GM21619 (cell line): ENCODE measurements around the gene ARHGAP24.

ENCODE experiments used
- ATAC-seq: cut with Tn5 transposase; IDR thresholded peaks from one replicate; pipeline ENCODE4 v1.9.1; 2021; ENCODE audit not compliant: unreplicated experiment

The ARHGAP24 gene

DNA sequence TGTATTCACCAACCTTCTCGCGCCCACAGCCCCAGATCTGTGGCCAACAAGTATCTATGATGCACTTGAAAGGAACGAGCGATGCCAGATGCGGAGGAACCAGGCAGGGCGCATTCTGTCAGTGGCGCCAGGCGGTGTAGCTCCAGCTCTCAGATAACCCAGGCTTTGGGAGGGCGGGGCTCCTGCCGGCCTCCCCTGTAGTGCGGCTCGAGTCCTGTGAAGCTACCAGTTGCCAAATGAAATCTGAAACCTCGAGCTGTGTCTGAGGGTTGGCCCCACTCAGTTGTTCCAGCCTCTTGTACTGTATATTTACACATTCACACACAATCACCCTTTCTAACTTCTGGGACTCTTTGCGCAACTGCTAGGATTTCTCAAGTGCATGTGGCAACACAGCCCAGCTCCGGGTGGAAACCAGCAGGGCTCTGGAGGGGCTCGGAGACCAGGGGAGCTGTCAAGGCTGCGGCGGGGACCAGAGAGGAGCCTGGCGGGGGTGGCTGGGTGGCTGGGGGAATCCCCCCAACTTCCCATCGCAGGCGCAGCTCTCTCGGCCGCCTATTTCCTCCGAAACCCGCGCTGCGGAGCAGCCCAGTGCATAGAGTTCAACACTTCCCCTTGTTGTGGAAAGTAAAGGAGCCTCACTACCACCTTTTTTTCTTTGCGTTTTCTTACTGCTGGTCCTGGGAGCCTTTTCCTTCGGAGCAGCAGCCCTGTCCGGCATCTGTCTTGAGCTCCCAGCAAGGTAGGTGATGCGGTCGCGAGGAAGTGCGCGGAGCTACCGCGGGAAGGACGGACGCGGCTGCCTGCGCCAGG, at the start of gene ARHGAP24:
Gene ARHGAP24, plus strand, starts transcription at position 333 of the 813 bp plus-strand sequence.
- peak; percentile 90 for ATAC-seq

DNA sequence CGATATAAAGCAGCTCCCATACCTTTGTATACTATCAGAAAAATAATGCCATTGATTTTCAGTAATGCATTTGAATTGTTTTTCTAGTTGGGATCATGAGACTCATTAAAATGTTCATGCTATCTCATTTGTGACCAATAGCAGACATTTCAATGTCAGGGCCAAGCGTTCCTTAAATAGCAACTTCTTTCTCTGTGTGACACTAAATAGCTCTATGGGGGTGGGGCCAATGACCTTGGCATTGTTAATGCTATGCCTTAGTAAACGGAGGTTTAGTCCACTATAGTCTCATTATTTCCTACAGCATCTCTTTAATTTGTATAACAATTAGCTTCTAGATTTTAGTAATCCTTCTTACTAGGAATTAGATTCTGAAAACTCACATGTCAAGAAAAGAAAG, 48.6 kb upstream of the ARHGAP24 start:
- no peak for ATAC-seq

DNA sequence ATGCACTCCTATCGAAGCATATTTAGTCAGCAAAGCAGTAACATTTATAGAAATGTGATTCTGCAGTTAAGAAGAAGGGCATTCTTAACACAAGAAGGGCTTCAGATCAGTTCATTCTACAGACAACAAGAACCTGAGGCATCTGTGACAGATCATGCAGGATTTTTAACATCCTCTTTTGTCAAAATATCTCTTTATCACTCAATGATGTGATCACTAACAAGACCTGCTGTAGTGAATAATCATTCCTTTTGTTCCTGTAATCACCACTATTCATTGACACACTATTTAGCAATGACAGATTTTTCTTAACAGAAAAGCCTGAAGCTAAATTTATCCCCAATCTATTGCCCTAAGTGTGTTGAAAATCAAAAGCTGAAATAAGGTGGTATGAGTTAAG, 47.8 kb upstream of the ARHGAP24 start:
- ATAC-seq = no peak

DNA sequence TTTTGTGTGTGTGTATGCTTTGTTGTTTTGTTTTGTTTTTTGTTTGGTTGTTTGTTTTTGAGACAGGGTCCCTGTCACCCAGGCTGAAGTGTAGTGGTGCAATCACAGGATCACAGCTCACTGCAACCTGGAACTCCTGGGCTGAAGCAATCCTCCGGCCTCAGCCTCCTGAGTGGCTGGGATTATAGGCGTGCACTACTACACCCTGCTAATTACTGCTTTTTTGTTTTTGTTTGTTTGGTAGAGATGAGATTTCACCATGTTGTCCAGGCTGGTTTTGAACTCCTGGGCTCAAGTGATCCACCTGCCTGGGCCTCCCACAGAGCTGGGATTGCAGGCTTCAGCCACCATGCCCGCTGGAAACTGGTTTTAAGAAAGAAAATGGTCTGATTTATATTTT, 44.7 kb upstream of the ARHGAP24 start:
- ATAC-seq = no peak

DNA sequence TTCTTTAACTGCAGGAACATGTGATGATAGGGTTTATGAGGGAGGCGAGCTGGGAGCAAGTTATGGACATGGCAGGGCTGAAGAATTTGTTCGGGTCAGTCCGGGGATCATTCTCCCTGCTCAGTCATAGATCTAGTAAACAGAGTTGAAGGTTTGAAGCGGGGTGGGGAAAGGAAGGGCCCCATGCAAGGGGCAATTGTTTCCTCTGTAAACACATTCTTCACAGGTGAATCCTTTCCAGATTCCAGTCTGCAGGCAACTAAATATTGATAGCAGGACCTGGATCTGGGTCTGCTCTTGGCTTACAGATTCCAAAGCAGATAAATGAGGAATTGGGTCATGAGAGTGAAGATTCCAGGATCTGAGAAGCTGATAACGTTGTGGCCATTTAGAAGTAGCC, 44.3 kb upstream of the ARHGAP24 start:
- ATAC-seq = no peak

DNA sequence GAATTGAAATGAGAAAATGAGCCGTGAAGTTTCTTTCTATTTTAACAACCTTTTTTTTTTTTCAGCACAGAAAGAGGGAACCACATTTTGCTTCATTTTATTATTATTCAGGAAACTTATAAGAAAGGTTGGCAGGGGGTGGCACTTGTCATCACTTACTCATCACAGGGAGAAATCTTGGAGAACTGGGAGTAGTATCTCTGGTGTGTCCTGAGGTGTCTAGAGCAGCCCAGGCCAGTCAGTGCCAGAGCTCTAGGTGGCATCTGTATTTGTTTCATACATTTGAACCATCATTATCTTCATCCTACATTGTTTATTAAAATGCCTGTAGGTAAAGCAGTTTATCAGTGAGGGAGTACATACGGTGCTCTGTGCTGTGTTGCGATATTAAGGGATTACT, 43.8 kb upstream of the ARHGAP24 start:
- ATAC-seq = no peak

DNA sequence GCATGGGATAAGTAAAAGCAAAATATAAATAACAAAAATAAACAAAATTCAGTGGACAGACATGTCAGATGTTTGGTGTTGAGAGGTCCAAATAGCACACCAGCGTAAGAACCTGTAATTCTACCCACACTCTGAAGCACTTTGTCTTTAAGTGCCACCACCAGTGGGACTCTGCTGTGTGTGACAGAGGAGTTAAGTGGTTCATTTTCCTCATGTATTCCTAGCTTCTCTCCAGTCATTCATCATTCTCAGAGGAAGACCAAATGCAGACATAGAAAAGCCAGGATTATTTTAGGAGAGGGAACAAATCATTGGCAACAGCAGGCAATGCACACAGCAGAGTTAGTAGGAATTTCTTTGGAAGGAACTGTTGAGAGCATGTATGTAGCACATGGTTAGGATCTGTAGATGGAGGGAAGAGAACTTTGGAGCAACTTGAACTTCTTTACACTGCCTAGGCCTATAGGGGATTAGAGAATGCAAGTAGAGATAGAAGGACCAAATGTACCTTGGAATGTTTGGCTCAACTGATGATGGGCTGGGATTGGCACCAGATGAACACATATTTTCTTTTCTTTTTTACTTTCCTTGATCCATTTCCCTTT, 43.0 kb upstream of the ARHGAP24 start:
- ATAC-seq = no peak

DNA sequence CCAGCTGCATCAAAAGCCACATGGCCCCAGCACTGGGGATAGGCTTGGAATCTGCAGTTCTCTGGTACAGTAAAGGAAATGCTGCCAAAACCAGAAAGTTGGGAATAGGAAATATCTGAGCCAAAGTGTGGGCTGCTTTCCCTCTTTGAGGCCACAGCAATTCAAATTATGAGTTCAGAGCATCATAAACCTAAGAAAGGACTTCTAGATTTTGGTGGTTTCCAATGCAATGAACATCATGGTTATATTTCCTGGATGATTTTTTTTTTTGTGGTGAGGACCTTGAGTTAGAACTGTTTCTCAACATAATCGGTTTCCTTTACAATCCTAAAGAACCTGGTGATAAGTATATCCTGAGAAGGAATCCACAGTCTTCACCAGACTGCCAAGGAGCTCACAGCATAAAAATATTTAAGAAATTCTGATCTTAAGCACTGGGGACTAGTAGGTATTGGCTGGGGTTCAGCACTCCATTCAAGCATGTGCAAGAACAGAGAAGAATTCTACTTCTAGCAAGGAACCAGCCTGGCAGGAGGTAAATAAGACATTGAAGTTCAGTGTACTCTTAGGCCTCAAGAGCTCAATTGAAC, 29.8 kb upstream of the ARHGAP24 start:
- no peak for ATAC-seq

DNA sequence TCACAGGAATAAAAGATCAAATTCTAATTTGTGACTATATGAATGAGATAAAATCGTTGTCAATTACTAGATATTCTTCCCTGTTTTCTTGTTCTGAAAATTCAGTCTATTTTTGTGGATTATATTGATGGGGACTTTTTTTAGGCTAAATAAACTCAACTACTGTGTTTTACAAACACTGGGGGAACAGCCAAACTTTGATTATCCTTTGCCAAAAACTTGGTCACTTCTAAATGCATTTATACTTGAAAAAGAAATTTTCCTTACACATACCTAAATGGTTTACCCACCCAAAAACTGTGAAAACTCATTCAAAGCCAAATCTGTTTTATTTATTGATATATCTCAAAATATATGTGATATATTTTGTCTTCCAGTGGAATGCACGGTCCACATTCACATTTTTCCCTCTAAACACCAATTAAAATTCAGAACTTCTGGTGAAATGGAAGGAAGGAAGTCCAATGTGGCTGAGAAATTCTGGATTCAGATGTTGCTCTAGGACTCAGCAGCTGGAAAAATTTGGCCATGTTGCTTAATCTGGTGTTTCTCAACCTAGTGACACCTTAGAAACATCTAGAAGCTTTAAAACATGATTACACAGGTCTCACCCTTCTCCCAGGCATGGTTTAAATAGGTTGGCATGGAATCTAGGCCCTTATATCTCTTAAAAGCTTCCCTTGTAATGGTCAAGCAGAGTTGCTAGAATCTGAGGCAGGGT, 28.6 kb upstream of the ARHGAP24 start:
- no peak for ATAC-seq

DNA sequence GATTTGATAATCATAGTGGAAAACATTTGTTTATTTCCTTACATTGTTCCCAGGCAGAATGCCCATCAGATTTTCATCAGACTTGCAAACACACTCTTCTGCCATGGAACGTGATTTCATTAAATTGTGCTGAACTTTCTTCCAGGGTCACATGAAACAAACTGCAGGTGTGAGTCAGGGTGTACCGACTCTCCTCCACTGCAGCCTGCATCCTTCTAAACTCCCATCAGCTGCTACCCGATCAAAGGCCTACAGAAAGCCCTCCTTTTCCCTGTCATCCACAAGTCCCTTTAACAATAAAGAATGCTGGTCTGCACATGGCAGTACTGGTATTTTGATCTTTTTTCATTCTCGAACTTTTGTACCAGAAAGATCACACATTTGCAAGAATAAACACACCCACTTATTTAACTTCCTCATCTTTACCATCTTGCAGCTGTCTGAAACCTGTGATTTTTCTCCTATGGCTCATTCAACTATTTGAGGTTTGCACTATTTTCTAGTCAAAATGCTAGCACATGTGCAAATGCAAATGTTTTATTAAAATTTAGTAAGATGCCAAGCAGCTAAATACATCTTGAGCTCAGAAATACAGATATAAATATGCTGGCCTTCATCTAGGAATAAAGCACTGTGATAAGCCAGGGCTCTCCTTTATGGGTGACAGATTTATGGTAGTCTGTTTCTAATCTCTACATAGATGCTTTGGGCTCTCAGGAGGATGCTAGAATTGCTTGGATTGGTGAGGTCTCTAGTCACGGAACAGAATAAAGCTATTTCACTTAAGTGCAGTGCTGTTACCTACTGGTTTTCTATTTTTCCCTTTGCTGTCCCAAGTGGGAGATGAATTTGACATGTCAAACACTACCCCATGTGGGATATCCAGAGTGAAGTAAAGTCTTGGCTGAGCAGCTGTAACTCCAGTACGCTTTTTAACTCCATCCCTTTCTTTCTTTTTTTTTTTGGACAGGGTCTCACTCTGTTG, 25.8 kb upstream of the ARHGAP24 start:
- ATAC-seq = no peak

DNA sequence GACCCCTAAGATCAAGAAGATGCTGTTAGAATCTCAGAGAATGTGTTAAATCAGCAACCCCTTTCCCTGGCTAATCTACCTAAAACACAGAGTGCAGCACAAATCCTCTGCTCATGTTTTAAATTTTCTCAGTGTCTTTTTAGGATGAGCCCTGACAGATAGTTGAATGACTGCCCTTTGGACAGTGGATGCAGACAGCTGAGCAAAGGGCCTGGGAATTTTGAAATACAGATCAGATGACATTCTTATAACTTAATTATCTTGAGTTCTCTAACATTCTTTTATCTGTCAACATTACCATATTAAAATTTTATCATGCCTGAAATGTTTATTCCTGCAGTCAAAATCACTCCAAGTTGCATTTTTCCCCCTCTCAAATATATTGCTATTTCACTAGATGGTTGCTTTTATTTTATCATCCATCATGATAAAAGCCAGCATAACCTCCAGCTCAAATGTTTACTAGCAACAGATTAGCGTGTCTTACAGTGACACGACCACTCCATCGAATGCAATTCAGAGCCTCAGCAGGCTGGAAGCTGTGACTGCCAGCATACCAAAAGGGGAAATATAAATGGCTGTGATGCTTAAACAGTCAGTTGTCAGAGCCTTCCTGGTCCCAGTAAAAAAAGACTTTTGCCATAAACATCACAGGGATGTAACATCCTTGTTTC, 22.8 kb upstream of the ARHGAP24 start:
- ATAC-seq = no peak

DNA sequence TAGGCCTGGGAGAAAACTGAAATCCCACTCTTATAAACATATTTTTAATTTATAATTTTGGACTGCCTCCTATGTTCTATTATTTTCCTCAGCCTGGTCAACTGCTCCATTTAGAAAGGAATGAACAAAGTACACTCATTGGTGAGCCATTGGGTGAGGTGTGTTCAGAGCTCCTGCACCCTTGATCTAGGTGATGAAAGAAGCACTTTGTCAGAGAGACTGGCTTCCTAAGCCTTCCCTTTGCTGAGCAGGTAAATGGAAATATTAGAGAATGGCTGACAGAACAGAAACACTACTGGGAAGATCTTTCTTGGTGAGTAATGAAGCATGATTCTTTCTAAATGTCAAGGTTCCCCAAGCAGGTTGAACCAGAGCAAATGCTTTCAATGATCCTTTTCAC, 19.0 kb upstream of the ARHGAP24 start:
- no peak for ATAC-seq

DNA sequence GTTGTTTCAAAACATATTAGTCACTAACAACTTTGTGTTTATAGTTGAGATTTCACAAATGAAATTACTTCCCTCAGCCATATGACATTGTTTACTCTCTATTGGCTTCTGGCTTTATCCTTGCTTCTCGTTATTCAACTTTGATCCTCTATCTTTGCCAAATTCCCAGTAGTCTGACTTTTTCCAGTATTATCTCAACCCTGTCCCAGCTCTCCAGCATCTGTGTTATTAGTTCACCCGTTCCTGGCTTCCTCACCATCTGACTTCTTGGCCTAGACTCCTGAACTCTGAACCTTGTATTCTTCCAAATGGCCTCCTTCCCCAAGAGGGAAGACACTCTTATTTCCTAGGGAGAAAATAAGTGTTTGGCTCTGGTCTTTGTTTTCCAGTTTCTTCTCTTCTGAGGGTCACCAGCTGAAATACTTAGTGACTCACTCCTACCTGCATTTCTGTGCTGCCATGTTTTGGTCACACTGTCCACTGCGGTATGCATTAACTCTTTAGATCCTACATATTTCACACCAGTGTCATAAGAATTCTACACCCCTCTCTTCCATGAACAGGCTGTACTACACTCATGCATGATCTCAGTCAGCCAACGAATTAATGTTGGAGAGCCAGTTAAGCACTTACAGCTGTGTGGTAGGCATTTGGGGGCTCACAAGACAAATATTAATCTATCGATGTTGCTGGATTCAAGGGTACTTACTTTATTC, 17.0 kb upstream of the ARHGAP24 start:
- ATAC-seq = no peak

DNA sequence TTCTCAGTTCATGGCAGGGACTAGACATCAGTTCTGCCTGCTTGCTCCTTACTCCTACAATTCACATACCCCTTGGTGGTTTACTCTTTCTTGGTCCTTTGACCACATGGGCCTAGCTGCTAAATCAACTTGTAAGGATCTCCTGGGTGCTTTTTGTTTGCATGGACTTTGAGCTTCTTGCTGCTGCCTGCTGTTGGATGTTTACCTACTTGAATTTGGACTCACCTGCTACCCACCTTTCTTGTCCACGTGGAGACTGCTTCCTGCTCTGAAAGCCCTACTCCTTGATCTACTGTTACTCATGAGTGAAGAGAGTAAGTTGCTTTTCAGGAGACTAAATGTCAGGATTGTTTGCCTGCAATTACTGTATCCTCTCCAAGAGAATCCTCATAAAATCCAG, 15.2 kb upstream of the ARHGAP24 start:
- no peak for ATAC-seq

DNA sequence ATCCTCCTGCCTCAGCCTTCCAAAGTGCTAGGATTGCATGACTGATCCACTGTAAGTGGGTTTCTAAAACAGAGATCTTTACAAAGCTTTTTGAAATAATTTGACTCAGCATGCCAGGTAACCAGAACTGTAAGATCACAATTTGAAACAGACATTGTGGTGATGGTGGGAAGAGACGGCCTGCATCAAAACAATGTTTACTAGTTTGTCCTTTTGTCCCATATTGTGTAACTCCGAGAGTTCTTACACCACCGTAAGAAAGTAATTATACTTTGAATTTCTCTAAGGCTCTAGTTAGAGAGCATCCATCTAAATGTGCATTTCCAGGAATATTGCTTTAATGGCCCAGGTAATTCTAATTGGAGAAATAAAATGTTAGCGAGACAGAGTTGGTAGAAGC, 594 bp upstream of the ARHGAP24 start:
- no peak for ATAC-seq

DNA sequence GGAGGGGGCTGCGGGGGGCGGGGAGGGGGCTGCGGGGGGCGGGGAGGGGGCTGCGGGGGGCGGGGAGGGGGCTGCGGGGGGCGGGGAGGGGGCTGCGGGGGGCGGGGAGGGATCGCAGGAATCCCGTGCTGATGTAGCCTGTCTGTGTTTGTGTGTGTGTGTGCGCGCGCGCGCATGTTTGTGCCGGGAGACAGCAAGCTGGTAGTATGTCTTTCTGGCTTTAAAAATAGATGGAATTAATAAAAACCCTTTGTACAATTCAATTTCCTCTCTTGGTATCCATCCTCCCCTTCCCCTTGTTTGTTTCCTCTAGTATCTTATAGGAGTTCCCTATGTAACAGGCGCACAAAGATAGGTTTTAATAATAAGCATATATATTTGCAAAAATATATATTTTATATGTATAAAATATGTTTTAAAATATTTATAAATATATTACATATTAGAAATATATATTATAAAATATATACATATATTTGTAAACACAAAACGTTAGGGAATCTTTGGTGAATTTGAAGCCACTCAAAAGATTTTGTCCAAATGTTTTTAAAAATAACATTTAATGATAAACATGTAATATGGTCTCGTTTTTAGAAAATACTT, 782 bp downstream of the ARHGAP24 start:
- ATAC-seq = no peak

DNA sequence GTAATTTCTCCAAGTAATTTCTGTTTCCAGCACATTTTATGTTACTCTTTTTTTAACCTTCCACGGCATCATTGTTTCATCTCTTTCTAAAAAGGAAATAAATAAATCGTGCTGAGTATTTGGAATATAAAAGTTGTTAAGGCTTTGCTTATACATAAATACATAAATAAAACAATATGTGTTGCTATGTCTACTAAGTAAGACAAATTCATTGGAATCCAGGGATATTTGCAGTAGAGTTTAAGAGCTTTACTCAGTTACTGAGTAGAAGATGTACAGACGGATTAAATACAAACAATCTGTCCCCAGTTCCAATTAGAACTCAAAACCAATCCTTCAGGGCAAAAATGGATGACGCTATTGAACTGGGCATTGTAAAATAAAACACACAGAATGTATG, 1.4 kb downstream of the ARHGAP24 start:
- ATAC-seq = no peak

DNA sequence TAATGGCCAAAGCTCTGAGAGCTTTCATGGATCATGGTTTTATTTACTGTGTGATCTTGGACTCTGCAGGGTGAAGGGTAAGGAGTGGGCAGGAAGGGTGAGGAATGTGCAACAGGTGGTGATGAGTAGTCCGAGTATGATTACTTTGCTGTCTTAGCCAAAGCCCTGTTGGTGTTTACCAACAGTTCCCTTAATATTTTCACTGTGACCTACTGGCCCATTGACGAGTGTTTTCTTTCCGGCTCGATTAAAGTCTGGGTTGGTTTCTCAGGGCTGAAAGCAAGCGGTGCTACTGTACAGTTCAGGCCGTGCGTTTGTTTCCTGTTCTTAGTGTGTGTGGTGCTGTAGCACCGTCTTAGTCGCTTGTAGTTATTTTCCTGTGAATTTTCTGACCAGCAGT, 2.6 kb downstream of the ARHGAP24 start:
- no peak for ATAC-seq

DNA sequence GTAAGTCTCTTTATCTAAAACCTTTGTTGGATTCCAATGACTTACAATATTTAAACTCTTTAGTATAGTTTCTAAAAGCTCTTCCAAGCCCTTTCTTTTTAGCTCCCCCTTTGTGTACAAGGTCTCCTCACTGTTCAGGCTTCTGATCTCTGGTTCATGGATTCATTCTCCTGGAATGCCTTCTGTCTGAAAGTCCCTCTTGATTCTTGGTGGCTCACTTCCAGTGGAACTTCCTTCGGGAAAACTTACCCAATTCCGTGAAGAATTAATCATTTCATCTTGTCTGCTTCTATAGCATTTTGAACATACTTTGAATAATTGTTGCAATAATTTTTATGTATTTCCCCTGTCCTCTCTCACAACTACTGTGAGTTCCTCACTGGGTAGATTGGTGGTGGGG, 3.6 kb downstream of the ARHGAP24 start:
- no peak for ATAC-seq
